HepG2 (cell line): ENCODE results near the gene OGFOD3. TPM values are rescaled to one million over a fixed set of nuclear protein-coding genes. Genes with fewer than 3 reads are reported as not detected.

Source experiments
- ATAC-seq: fragments of 200-7000 bp; cut with Tn5 transposase; 3 replicates; pipeline ENCODE4 v1.9.1; 2020; ENCODE audit warnings: mild to moderate bottlenecking, moderate library complexity
- BruUV-seq: library from RNA; stranded (reverse); fragments of 400-500 nt; replicated peaks from 2 replicates; lab custom pipeline; 2021; lab: Mats Ljungman, UMichigan
- CTCF ChIA-PET: fragments of 300-600 bp; formaldehyde crosslinking; extraction: SDS; loops from one replicate; lab custom pipeline; 2021; ENCODE audit warnings: low total read pairs, inconsistent platforms, low intra/inter-chr PET ratio; lab: Yijun Ruan, JAX
- POLR2A ChIA-PET: fragments of 350-600 bp; sonication (Branson Sonifier 250); formaldehyde crosslinking; loops from one replicate; lab custom pipeline; 2020; ENCODE audit warnings: antibody characterized with exemption, inconsistent platforms; lab: Yijun Ruan, JAX
- DNase-seq: peaks from one replicate; pipeline ENCODE4 v3.0.0-alpha.2; 2015; ENCODE audit warnings: low spot score
- FAIRE-seq: peaks from 3 replicates; lab custom pipeline; 2011; peaks lifted over from hg19 to GRCh38; lab: Jason Lieb, UNC
- H2AFZ ChIP-seq: one replicate; pipeline ENCODE4 v1.6.1; 2011; ENCODE audit warnings: low read length, inconsistent platforms
- H3K27ac ChIP-seq: fragments of 300-600 bp; 3 replicates; pipeline ENCODE4 v1.8.0; 2011; ENCODE audit warnings: mixed run types, mild to moderate bottlenecking, mixed read lengths, low read length, inconsistent platforms; ENCODE audit not compliant: insufficient read depth; ENCODE audit errors: extremely low read length
- H3K27me3 ChIP-seq, 2 experiments: fragments of 200-600 bp in 1 of 2; 2 replicates in 1 of 2; 3 replicates in 1 of 2; pipeline versions ENCODE4 v1.6.0 to v1.8.0; 2011; ENCODE audit warnings: low read length in 2 of 2, mild to moderate bottlenecking in 2 of 2, moderate library complexity in 2 of 2, inconsistent platforms in 1 of 2; ENCODE audit not compliant: insufficient read depth in 2 of 2, control insufficient read depth in 1 of 2
- H3K36me3 ChIP-seq, 2 experiments: fragments of 200-600 bp in 1 of 2; replicated peaks in 1 of 2; 2 replicates in 1 of 2; 3 replicates in 1 of 2; pipeline versions ENCODE4 v1.5.1 to v1.8.0; 2011; ENCODE audit warnings: low read length in 2 of 2, inconsistent platforms in 1 of 2; ENCODE audit not compliant: insufficient read depth in 2 of 2, control insufficient read depth in 1 of 2
- H3K4me1 ChIP-seq: 2 replicates; pipeline ENCODE4 v1.5.1; 2012; ENCODE audit warnings: low read length, inconsistent platforms; ENCODE audit not compliant: insufficient read depth
- H3K4me2 ChIP-seq: 2 replicates; pipeline ENCODE4 v1.6.0; 2011; ENCODE audit warnings: low read depth, low read length, inconsistent platforms
- H3K4me3 ChIP-seq, 3 experiments: fragments of 200-600 bp in 1 of 3; sonication (generic), shearing (Covaris generic) in 1 of 3; replicated peaks in 1 of 3; 2 replicates each; pipeline ENCODE4 v1.5.1; 2011 to 2016; ENCODE audit warnings: low read length in 3 of 3, inconsistent platforms in 2 of 3, low read depth in 2 of 3, mild to moderate bottlenecking in 2 of 3, control low read depth in 1 of 3, mixed read lengths in 1 of 3; ENCODE audit not compliant: insufficient read depth in 1 of 3
- H3K79me2 ChIP-seq: one replicate; pipeline ENCODE4 v1.6.1; 2011; ENCODE audit warnings: low read length, inconsistent platforms; ENCODE audit not compliant: insufficient read depth
- H3K9ac ChIP-seq: 2 replicates; pipeline ENCODE4 v1.6.0; 2011; ENCODE audit warnings: mild to moderate bottlenecking, low read depth, low read length, inconsistent platforms; ENCODE audit not compliant: insufficient read depth
- H3K9me3 ChIP-seq: 2 replicates; pipeline ENCODE4 v1.5.1; 2012; ENCODE audit warnings: mild to moderate bottlenecking, low read length
- H4K20me1 ChIP-seq: 2 replicates; pipeline ENCODE4 v1.6.0; 2011; ENCODE audit warnings: inconsistent platforms, mild to moderate bottlenecking, low read length, moderate library complexity; ENCODE audit not compliant: insufficient read depth
- ADNP ChIP-seq: sonication (generic); formaldehyde crosslinking; IDR thresholded peaks from 2 replicates; pipeline ENCODE4 v1.4.0; 2020; ENCODE audit warnings: missing genetic modification reagents
- GZF1 ChIP-seq: sonication (generic); formaldehyde crosslinking; IDR thresholded peaks from 2 replicates; pipeline ENCODE4 v1.5.1; 2020; ENCODE audit warnings: mild to moderate bottlenecking, missing genetic modification reagents
- JARID2 ChIP-seq: sonication (generic); formaldehyde crosslinking; IDR thresholded peaks from 2 replicates; pipeline ENCODE4 v1.8.1; 2023; ENCODE audit warnings: missing genetic modification reagents, inconsistent platforms; ENCODE audit not compliant: insufficient replicate concordance
- TBX2 ChIP-seq: sonication (generic); formaldehyde crosslinking; IDR thresholded peaks from 2 replicates; pipeline ENCODE4 v1.5.0; 2020; ENCODE audit warnings: missing genetic modification reagents, mild to moderate bottlenecking, borderline replicate concordance
- ZBTB3 ChIP-seq: sonication (generic); formaldehyde crosslinking; IDR thresholded peaks from 2 replicates; pipeline ENCODE4 v1.4.0; 2020; ENCODE audit warnings: low read depth, mild to moderate bottlenecking, moderate library complexity, missing genetic modification reagents, borderline replicate concordance
- ZBTB42 ChIP-seq: sonication (generic); formaldehyde crosslinking; IDR thresholded peaks from 2 replicates; pipeline ENCODE4 v1.5.0; 2020; ENCODE audit warnings: mild to moderate bottlenecking, missing genetic modification reagents
- ZNF644 ChIP-seq: IDR thresholded peaks from 2 replicates; pipeline ENCODE4 v1.6.1; 2016; ENCODE audit warnings: low read depth
- ZSCAN20 ChIP-seq: sonication (generic); formaldehyde crosslinking; IDR thresholded peaks from 2 replicates; pipeline ENCODE4 v1.4.0; 2020; ENCODE audit warnings: missing genetic modification reagents, mild to moderate bottlenecking, borderline replicate concordance
- WGBS: methylation state at CpG from one replicate; pipeline ENCODE4 v1.1.6; 2017; ENCODE audit warnings: low lambda C conversion rate; 5-methylcytosine and 5-hydroxymethylcytosine counted together
- in situ Hi-C: cut with HindIII; loops from 2 replicates; pipeline ENCODE4 v1.10.0; 2017; ENCODE audit warnings: low pct_unique_long_range_greater_than_20kb; ENCODE audit not compliant: extremely low pct_ligation_motif_present
- intact Hi-C: fragments of 100-400 bp; cut with micrococcal nuclease; formaldehyde crosslinking; loops from one replicate; pipeline ENCODE4 v1.10.0; 2022; ENCODE audit not compliant: unreplicated experiment
- polyA plus RNA-seq, 8 experiments: library from polyadenylated mRNA; depleted of rRNA in 3 of 8; stranded (reverse) in 7 of 8; unstranded in 1 of 8; fragments of >200 nt; fragmentation: Illumina TruSeq in 4 of 8; extraction: Trizol in 4 of 8; gene quantifications; 2 replicates each; pipeline versions ENCODE4 v1.2.1 to v1.2.3, GENCODE V29; 2011 to 2016; ENCODE audit warnings: low read depth in 4 of 8, missing spikeins in 1 of 8, mixed read lengths in 1 of 8; ENCODE audit not compliant: insufficient read depth in 1 of 8
- total RNA-seq, 5 experiments: library from RNA; depleted of rRNA; stranded (reverse); fragments of >200 nt; fragmentation: Illumina TruSeq; extraction: Trizol; gene quantifications; 2 replicates each; pipeline ENCODE4 v1.2.3, GENCODE V29; 2016; ENCODE audit warnings: low read depth in 1 of 5
- TF ChIP-seq, protein P1 (sequence below): sonication (generic); formaldehyde crosslinking; IDR thresholded peaks from 2 replicates; pipeline ENCODE4 v1.4.0; 2020; ENCODE audit warnings: low read depth, mild to moderate bottlenecking, missing genetic modification reagents
- TF ChIP-seq, protein P2 (sequence below): sonication (generic); formaldehyde crosslinking; IDR thresholded peaks from 2 replicates; pipeline ENCODE4 v1.4.0; 2020; ENCODE audit warnings: low read depth, mild to moderate bottlenecking, missing genetic modification reagents
- TF ChIP-seq, protein P3 (sequence below): IDR thresholded peaks from 2 replicates; pipeline ENCODE4 v1.6.1; 2012; ENCODE audit warnings: low read depth, low read length, improper control_type of control experiment
- TF ChIP-seq, protein P4 (sequence below): sonication (generic); formaldehyde crosslinking; conservative IDR thresholded peaks from 2 replicates; pipeline ENCODE4 v1.8.0; 2022; ENCODE audit warnings: low read depth, missing genetic modification reagents
- TF ChIP-seq, protein P5 (sequence below): sonication (generic); formaldehyde crosslinking; IDR thresholded peaks from 2 replicates; pipeline ENCODE4 v1.4.0; 2020; ENCODE audit warnings: mild to moderate bottlenecking, missing genetic modification reagents

OGFOD3 gene
- total and polyA plus RNA-seq, 2 of the 13 experiments (the other 11 are each of a cell fraction or from before 2014, with no cell fraction given) = 40.0 to 42.1 TPM

DNA sequence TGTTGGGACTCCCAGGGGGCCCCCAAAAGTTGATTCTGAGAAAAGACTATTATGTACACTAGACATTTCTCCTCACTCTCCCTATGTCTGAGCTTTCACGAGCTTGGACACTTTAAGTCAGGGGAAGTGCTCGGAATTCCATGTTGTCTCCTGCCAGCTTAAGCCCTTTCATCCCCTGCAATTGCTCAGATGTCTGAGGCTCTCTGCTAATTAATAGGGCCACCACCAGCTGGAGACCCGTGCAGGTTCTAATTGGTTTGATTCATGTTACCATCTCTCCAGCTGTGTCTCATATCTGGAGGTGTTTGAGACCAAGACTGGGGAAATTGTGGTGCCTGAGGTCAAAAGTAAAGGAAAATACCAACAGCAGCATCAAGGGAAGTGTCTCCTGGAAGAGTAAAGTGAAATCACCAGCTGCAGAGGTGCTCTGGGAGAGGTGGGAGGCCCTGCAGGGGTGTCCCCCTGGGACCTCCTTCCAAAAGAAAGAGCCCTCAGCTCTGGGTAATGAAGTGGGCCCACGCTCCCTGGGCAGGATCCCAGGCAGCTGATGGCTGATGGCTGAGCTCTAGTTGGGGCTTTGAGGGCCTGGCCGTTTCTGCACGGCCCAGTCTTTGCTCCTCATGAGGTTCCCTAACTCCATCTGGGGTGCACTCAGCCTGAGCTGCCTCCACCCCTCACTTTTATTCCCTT is 52.6 kb downstream of the OGFOD3 start:
- POLR2A ChIA-PET = interaction anchor here (0.9 to 3.7 kb wide), 9 partner anchors 10 to 92 kb away, joined by 3 to 38 read pairs (median 4); no protein-coding TSS in a partner anchor
- TF ChIP-seq, protein P1, sequence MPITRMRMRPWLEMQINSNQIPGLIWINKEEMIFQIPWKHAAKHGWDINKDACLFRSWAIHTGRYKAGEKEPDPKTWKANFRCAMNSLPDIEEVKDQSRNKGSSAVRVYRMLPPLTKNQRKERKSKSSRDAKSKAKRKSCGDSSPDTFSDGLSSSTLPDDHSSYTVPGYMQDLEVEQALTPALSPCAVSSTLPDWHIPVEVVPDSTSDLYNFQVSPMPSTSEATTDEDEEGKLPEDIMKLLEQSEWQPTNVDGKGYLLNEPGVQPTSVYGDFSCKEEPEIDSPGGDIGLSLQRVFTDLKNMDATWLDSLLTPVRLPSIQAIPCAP (CRISPR knock-in tag) = no peak
- no peak for TF ChIP-seq ZSCAN20
- no peak for TF ChIP-seq ZBTB42 (CRISPR knock-in tag)
- no peak for TF ChIP-seq ZNF644 (CRISPR knock-in tag)
- no peak for TF ChIP-seq JARID2 (CRISPR knock-in tag)
- TF ChIP-seq, protein P2, sequence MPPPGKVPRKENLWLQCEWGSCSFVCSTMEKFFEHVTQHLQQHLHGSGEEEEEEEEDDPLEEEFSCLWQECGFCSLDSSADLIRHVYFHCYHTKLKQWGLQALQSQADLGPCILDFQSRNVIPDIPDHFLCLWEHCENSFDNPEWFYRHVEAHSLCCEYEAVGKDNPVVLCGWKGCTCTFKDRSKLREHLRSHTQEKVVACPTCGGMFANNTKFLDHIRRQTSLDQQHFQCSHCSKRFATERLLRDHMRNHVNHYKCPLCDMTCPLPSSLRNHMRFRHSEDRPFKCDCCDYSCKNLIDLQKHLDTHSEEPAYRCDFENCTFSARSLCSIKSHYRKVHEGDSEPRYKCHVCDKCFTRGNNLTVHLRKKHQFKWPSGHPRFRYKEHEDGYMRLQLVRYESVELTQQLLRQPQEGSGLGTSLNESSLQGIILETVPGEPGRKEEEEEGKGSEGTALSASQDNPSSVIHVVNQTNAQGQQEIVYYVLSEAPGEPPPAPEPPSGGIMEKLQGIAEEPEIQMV (CRISPR knock-in tag) = no peak
- TF ChIP-seq, protein P3, sequence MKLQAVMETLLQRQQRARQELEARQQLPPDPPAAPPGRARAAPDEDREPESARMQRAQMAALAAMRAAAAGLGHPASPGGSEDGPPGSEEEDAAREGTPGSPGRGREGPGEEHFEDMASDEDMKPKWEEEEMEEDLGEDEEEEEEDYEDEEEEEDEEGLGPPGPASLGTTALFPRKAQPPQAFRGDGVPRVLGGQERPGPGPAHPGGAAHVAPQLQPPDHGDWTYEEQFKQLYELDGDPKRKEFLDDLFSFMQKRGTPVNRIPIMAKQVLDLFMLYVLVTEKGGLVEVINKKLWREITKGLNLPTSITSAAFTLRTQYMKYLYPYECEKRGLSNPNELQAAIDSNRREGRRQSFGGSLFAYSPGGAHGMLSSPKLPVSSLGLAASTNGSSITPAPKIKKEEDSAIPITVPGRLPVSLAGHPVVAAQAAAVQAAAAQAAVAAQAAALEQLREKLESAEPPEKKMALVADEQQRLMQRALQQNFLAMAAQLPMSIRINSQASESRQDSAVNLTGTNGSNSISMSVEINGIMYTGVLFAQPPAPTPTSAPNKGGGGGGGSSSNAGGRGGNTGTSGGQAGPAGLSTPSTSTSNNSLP = no peak
- no peak for TF ChIP-seq GZF1
- TF ChIP-seq, protein P4, sequence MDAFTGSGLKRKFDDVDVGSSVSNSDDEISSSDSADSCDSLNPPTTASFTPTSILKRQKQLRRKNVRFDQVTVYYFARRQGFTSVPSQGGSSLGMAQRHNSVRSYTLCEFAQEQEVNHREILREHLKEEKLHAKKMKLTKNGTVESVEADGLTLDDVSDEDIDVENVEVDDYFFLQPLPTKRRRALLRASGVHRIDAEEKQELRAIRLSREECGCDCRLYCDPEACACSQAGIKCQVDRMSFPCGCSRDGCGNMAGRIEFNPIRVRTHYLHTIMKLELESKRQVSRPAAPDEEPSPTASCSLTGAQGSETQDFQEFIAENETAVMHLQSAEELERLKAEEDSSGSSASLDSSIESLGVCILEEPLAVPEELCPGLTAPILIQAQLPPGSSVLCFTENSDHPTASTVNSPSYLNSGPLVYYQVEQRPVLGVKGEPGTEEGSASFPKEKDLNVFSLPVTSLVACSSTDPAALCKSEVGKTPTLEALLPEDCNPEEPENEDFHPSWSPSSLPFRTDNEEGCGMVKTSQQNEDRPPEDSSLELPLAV (CRISPR knock-in tag) = no peak
- TF ChIP-seq ZBTB3 (CRISPR knock-in tag) = no peak
- TF ChIP-seq, protein P5, sequence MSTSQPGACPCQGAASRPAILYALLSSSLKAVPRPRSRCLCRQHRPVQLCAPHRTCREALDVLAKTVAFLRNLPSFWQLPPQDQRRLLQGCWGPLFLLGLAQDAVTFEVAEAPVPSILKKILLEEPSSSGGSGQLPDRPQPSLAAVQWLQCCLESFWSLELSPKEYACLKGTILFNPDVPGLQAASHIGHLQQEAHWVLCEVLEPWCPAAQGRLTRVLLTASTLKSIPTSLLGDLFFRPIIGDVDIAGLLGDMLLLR (CRISPR knock-in tag) = no peak
- TF ChIP-seq ADNP (CRISPR knock-in tag) = no peak
- TF ChIP-seq TBX2 (CRISPR knock-in tag) = peak; percentile 23; the same call in 1 of the 2 replicates

More for the DNA sequence above, 52.6 kb downstream of the OGFOD3 start:
- Histone ChIP-seq H3K9ac (no peak overlapping the region), H3K4me1 (peaks cover 58% of the 10 kb centered on the region), H4K20me1 (no peaks in the 10 kb centered on the region), H2AFZ (no peak overlapping the region), H3K36me3 (no peaks in the 10 kb centered on the region), H3K79me2 (no peaks in the 10 kb centered on the region), H3K4me3 (peak overlapping the region in 1 of 3 experiments; percentile 35; a peak in 1 of 6 replicates), H3K27ac (peak overlapping the region; percentile 10), H3K9me3 (no peaks in the 10 kb centered on the region), H3K4me2 (peak overlapping the region; percentile 80), H3K27me3 (no peaks in the 10 kb centered on the region)
- DNase-seq (no peak), FAIRE-seq (no peak), ATAC-seq (no peak)
- CTCF ChIA-PET = no interaction called here
- in situ Hi-C loops (no loop called here), intact Hi-C loops (no loop called here)
- WGBS = 26% methylated on average over 5 of the region's 6 CpGs
- BruUV-seq = no TSS peak
